ENCODE data around the gene SLC8A2.
A peak's percentile ranks its signal among the peaks of the same experiment; 100 is the strongest.

SLC8A2 gene

GRCh38 chr19:47471733-47472457, at the start of gene SLC8A2:
Gene SLC8A2, minus strand, starts transcription at chr19:47471893. Its CDS starts 5,490 bp downstream, at chr19:47466403.
- peak; percentile 18 for DNase-seq

GRCh38 chr19:47520839-47521238, 49.1 kb upstream of the SLC8A2 start:
- DNase-seq: no peak

GRCh38 chr19:47520343-47520806, 48.7 kb upstream of the SLC8A2 start:
- DNase-seq: no peak

GRCh38 chr19:47518854-47519253, 47.2 kb upstream of the SLC8A2 start:
- no peak for DNase-seq

GRCh38 chr19:47518139-47518538, 46.4 kb upstream of the SLC8A2 start:
- DNase-seq: no peak

GRCh38 chr19:47514869-47515588, 43.3 kb upstream of the SLC8A2 start, which contains the start of gene NAPA:
Gene NAPA, minus strand, starts transcription at chr19:47515063. Its CDS starts 123 bp downstream, at chr19:47514940.
- peak; percentile 99 for DNase-seq

GRCh38 chr19:47514151-47514868, 42.6 kb upstream of the SLC8A2 start:
- no peak for DNase-seq

GRCh38 chr19:47512948-47513319, 41.2 kb upstream of the SLC8A2 start:
- DNase-seq: no peak

GRCh38 chr19:47512183-47512947, 40.7 kb upstream of the SLC8A2 start:
- DNase-seq: no peak

GRCh38 chr19:47511681-47512080, 40.0 kb upstream of the SLC8A2 start:
- peak; percentile 87 for DNase-seq

- DNase-seq: no peak
These were observed 39.4 kb upstream of the SLC8A2 start for GRCh38 chr19:47511128-47511517.

GRCh38 chr19:47510516-47511127, 38.9 kb upstream of the SLC8A2 start:
- no peak for DNase-seq

GRCh38 chr19:47509973-47510372, 38.3 kb upstream of the SLC8A2 start:
- no peak for DNase-seq

GRCh38 chr19:47509170-47509847, 37.6 kb upstream of the SLC8A2 start:
- no peak for DNase-seq

GRCh38 chr19:47508721-47509120, 37.0 kb upstream of the SLC8A2 start:
- no peak for DNase-seq

GRCh38 chr19:47507924-47508553, 36.3 kb upstream of the SLC8A2 start:
- DNase-seq: peak; percentile 25

- peak; percentile 60 for DNase-seq
These were observed 35.3 kb upstream of the SLC8A2 start for GRCh38 chr19:47507012-47507411.

GRCh38 chr19:47506459-47506858, 34.8 kb upstream of the SLC8A2 start:
- DNase-seq: no peak

GRCh38 chr19:47505506-47505905, 33.8 kb upstream of the SLC8A2 start:
- DNase-seq: no peak

- DNase-seq: no peak
These were observed 32.1 kb upstream of the SLC8A2 start for GRCh38 chr19:47503826-47504150.

GRCh38 chr19:47503130-47503825, 31.6 kb upstream of the SLC8A2 start:
- no peak for DNase-seq
